Measurements from ENCODE around the gene JDP2. TPM values are rescaled to one million over a fixed set of nuclear protein-coding genes. Genes with fewer than 3 reads are reported as not detected.

JDP2 gene
- total RNA-seq, 1 donor from 2014 or later = 58.0 TPM

DNA sequence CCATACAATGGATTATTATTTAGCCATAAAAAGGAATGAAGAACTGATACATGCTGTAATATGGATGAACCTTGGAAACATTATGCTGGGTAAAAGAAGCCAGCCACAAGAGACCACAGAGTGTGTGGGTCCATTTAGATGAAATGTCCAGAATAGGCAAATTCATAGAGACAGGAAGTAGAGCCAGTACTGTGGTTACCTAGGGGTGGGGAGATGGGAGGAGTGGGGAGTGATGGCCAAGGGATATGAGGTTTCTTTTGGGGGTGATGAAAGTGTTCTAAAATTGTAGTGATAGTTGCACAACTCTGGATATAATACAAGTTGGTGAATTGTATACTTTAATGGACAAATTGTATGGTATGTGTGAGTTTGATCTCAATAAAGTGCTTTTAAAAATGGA, 18.6 kb downstream of the JDP2 start:
- no peak overlapping the region for H3K4me3 ChIP-seq
- peaks cover 34% of the 10 kb centered on the region for H3K4me1 ChIP-seq
- DNase-seq = no peak
- H3K27me3 ChIP-seq = no peaks in the 10 kb centered on the region
- intact Hi-C loops (cut with DNase I) = no loop called here
- H3K9me3 ChIP-seq = no peaks in the 10 kb centered on the region
- peaks cover 32% of the 10 kb centered on the region for H3K36me3 ChIP-seq
- no peak overlapping the region for H3K27ac ChIP-seq
- ATAC-seq = peak; percentile 20
- TF ChIP-seq, protein P1, sequence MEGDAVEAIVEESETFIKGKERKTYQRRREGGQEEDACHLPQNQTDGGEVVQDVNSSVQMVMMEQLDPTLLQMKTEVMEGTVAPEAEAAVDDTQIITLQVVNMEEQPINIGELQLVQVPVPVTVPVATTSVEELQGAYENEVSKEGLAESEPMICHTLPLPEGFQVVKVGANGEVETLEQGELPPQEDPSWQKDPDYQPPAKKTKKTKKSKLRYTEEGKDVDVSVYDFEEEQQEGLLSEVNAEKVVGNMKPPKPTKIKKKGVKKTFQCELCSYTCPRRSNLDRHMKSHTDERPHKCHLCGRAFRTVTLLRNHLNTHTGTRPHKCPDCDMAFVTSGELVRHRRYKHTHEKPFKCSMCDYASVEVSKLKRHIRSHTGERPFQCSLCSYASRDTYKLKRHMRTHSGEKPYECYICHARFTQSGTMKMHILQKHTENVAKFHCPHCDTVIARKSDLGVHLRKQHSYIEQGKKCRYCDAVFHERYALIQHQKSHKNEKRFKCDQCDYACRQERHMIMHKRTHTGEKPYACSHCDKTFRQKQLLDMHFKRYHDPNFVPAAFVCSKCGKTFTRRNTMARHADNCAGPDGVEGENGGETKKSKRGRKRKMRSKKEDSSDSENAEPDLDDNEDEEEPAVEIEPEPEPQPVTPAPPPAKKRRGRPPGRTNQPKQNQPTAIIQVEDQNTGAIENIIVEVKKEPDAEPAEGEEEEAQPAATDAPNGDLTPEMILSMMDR (IDR thresholded peaks at IDR 0.05) = no peak

DNA sequence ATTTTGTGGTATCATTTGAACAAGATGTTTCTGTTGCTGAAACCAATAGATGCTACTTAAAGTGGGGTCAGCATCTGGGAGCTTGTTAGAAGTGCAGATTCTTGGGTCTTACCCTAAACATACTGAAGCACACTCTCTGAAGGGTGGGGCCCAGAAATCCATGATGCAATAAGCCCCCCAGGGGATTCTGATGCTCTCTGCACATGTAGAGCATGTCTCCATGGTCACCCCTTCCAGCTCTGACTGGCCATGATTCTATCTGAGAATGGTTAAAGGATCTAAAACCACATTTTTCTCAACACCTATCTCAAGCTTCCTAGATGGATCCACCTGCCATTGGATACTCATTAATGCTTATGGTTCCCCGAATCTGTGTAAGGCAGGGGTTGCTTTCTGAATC, 20.4 kb downstream of the JDP2 start:
- TF ChIP-seq, protein P1 (IDR thresholded peaks at IDR 0.05) = no peak
- Histone ChIP-seq H3K4me1 (peaks cover 30% of the 10 kb centered on the region), H3K27me3 (no peaks in the 10 kb centered on the region), H3K27ac (no peak overlapping the region), H3K36me3 (peaks cover 20% of the 10 kb centered on the region), H3K9me3 (no peaks in the 10 kb centered on the region), H3K4me3 (no peak overlapping the region)
- DNase-seq = no peak
- intact Hi-C loops (cut with DNase I) = no loop called here
- no peak for ATAC-seq

DNA sequence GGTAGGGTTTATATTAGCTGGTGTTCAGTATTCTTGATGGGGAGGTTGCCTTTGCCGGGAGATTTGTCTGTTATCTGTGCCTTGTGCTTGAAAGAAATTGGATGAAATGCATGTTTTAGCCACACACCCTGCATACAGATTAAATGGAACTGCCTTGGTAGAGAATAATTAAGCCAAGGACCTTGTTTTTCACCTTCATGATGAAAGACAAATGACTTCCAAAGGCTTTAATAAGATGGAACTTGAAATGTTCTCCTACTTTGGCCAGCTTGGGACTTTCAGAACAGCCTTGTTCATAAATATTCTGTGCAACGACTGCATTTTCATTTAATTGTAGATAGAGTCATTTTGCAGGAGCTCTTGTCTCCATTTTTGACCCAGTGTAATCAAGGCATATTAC, 21.2 kb downstream of the JDP2 start:
- DNase-seq (no peak), ATAC-seq (no peak)
- Histone ChIP-seq H3K36me3 (peaks cover 18% of the 10 kb centered on the region), H3K27ac (no peak overlapping the region), H3K9me3 (no peaks in the 10 kb centered on the region), H3K4me3 (no peak overlapping the region), H3K27me3 (no peaks in the 10 kb centered on the region), H3K4me1 (peaks cover 38% of the 10 kb centered on the region)
- intact Hi-C loops (cut with DNase I) = no loop called here
- TF ChIP-seq, protein P1 (IDR thresholded peaks at IDR 0.05) = no peak

DNA sequence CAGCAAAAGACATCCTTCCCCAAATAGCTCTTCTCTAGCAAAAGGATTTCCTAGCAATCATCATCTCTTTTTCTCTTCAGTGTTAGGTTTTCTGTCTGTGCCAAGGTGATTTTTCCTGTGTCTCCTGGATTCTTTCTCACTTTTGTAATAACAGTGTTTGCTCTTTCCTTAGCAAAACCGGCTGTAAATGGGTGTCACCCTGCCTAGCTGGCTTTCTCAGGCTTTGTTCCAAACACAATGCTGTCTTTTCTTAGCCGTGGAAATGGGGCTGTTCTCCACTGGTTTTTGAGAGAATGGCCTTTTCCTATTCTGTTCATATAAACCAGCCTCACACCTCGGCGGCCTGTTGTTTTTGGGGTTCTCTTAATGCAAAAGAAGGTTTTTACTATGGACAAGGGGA, 21.9 kb downstream of the JDP2 start:
- ATAC-seq = no peak
- intact Hi-C loops (cut with DNase I) = no loop called here
- H3K9me3 ChIP-seq = no peaks in the 10 kb centered on the region
- peaks cover 45% of the 10 kb centered on the region for H3K4me1 ChIP-seq
- peaks cover 12% of the 10 kb centered on the region for H3K36me3 ChIP-seq
- TF ChIP-seq, protein P1 (IDR thresholded peaks at IDR 0.05) = no peak
- no peaks in the 10 kb centered on the region for H3K27me3 ChIP-seq
- H3K4me3 ChIP-seq = no peak overlapping the region
- DNase-seq = no peak
- H3K27ac ChIP-seq = no peak overlapping the region

DNA sequence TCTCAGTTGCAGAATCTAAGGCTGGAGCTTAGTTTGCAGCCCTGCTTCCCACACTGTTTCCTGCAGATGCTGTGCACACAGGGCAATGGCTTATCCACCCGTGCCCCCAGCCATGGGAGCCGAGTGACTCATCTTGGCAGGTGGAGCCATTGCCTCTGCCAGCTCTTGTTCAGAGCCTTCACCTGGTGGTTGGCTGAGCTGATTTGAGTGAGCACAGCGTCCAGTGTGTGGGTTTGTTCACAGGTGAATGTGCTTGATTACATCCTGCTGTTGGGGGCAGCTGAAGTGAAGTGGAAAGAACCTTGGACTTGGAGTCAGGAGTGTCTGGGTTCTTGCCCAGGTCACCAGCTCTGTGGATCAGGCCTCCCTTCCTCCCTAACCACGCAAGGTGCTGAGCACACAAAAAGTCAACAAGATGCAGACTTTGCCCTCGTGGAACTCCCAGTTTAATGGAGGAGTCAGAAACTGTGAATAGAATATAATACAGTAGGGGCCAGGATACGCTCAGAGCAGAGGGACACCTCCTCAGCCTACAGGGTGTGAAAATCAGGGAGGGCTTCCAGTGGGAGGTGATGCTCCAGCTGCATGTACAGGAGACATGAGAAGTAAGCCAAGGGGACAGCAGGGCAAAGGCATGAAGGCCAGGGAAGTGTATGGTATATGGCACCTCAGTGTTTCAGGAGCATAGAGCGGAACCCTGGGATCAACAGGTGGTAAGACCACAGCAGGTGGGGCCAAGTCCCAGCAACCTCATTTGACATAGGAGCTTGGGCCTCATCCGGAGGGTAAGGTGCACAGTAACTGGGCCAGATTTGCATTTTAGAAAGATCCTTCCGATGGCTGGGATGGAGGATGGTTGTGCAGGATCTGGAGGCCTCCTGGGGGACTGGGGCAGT, 22.8 kb downstream of the JDP2 start:
- Histone ChIP-seq H3K4me1 (peaks cover 53% of the 10 kb centered on the region), H3K27me3 (no peaks in the 10 kb centered on the region), H3K4me3 (no peak overlapping the region), H3K27ac (no peak overlapping the region), H3K9me3 (no peaks in the 10 kb centered on the region), H3K36me3 (peaks cover 4% of the 10 kb centered on the region)
- TF ChIP-seq, protein P1 (IDR thresholded peaks at IDR 0.05) = no peak
- intact Hi-C loops (cut with DNase I) = no loop called here
- DNase-seq (no peak), ATAC-seq (peak; percentile 59)

All from upper lobe of right lung (tissue), 1 donor.